H7 (cell line): ENCODE measurements around the gene ARHGAP27. TPM values are rescaled to one million over a fixed set of nuclear protein-coding genes. Genes with fewer than 3 reads are reported as not detected.

ENCODE experiments used
- DNase-seq: peaks from one replicate; pipeline ENCODE4 v3.0.0; 2012
- H3K27me3 ChIP-seq: 2 replicates; pipeline ENCODE4 v1.6.0; 2011; ENCODE audit warnings: mild to moderate bottlenecking, low read length; ENCODE audit not compliant: control insufficient read depth, insufficient read depth
- H3K36me3 ChIP-seq: replicated peaks from 2 replicates; pipeline ENCODE4 v1.5.1; 2011; ENCODE audit warnings: low read length; ENCODE audit not compliant: control insufficient read depth, insufficient read depth
- H3K4me3 ChIP-seq: 2 replicates; pipeline ENCODE4 v1.5.1; 2011; ENCODE audit warnings: low read depth, mild to moderate bottlenecking, control low read depth, low read length, moderate library complexity; ENCODE audit not compliant: insufficient read depth
- total RNA-seq: library from RNA; depleted of rRNA; stranded (reverse); fragments of >200 nt; shearing (Covaris generic); gene quantifications from 2 replicates; pipeline ENCODE4 v1.2.3, GENCODE V29; 2014

Gene ARHGAP27
- total RNA-seq, 1 experiment from 2014 or later = 4.5 TPM

GRCh38 chr17:45382226-45382625 is 50.4 kb downstream of the ARHGAP27 start:
- Histone ChIP-seq H3K36me3 (no peaks in the 10 kb centered on the region), H3K27me3 (no peaks in the 10 kb centered on the region; the same call in 1 of the 2 replicates), H3K4me3 (no peak overlapping the region)
- no peak for DNase-seq

GRCh38 chr17:45380991-45381390 is 51.7 kb downstream of the ARHGAP27 start:
- Histone ChIP-seq H3K4me3 (no peak overlapping the region), H3K27me3 (no peaks in the 10 kb centered on the region; the same call in 1 of the 2 replicates), H3K36me3 (no peaks in the 10 kb centered on the region)
- DNase-seq = no peak

DNA sequence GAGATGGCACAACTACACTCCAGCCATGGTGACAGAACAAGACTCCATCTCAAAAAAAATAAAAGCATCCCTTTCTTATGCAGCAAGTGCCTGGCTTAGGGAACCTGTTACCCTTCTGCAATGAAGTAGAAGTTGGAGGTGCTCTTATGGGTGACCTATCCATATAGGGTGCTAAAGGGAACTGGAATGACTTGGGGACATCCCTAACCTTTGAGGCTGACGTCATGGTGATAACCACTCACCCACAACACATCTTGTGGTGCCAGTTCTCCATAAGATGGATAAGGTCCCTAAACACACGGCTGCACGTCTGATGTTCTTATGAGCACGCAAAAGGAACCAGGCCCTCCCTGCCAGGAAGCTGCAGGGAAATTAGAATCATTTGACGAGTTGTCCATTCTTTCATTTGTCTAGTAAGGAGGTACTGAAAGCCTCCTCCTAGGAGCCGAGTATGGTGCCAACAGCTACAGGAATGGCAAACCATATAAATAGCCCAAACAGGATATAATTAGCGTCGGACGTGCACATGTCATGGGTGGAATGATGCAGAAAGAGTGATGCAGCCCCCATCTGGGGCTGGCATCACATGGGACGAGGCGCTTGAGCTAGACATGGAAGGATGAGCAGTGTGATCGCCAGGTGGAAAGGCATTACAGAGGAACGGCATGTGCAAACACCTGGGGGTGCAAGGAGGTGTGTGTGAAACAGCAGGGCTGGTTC is 52.5 kb downstream of the ARHGAP27 start:
- Histone ChIP-seq H3K36me3 (no peaks in the 10 kb centered on the region), H3K4me3 (no peak overlapping the region), H3K27me3 (no peaks in the 10 kb centered on the region; the same call in 1 of the 2 replicates)
- no peak for DNase-seq

DNA sequence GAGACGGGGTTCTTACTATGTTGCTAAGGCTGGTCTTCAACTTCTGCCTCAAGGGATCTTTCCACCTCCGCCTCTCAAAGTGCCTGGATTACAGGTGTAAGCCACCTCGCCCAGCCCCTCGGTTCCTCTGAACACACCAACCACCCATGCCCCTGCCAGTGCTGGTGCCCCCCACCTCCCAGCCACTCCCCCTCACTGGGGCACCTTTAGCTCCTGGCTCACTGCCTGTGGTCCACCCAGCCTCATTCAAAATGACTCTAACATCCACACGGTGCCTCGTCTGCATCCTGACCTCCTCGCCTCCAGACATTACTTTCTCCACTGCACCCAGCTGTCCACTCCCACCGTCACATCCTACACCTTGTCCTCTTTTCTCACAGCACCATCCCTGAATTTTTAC is 55.3 kb downstream of the ARHGAP27 start:
- no peaks in the 10 kb centered on the region for H3K36me3 ChIP-seq
- no peak for DNase-seq
- H3K27me3 ChIP-seq = no peaks in the 10 kb centered on the region
- H3K4me3 ChIP-seq = no peak overlapping the region

DNA sequence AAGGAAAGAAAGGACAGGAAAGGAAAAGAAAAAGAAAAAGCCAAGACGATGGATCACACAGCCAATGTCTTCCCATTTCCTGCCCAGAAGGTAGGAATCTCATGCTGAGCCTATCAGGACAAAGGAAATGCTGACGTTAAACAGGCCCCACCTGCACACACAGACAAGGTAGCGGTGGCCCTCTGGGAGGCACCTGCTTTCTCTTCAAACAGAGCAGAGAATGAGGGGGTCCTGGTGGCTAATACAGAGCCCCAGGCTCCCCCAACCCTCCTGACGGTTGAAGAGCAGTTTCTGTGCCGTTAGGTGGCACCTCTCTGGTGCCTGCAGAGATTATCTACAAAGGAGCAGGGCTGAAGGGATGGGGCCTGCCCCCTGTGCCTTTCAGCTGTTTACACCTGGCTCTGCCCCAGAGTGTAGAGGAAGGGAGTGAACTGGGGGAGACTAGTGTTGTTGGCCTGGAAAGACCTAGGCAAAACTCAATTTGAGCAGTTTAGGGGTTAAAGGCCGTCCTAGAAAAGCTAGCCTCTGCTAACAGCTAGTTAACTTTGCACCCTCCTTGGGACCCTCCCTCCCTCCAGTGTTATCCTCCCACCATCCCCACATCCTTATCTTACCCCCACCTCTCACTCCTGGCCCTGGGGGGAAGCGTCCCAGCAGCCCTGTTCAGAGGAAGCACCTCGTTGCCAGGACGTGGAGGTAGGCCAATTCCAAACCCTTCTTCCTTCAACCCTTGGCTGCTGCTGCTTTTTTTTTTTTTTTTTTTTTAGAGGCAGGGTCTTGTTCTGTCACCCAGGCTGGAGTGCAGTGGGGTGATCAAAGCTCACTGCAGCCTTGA is 56.3 kb downstream of the ARHGAP27 start:
- Histone ChIP-seq H3K27me3 (no peaks in the 10 kb centered on the region), H3K36me3 (no peaks in the 10 kb centered on the region), H3K4me3 (no peak overlapping the region)
- peak; percentile 69 for DNase-seq

GRCh38 chr17:45374501-45374900 is 58.2 kb downstream of the ARHGAP27 start:
- Histone ChIP-seq H3K36me3 (no peaks in the 10 kb centered on the region), H3K4me3 (no peak overlapping the region), H3K27me3 (no peaks in the 10 kb centered on the region)
- DNase-seq = peak; percentile 14

- DNase-seq = peak; percentile 41
- Histone ChIP-seq H3K4me3 (no peak overlapping the region), H3K27me3 (no peaks in the 10 kb centered on the region), H3K36me3 (no peaks in the 10 kb centered on the region)
Measured at GRCh38 chr17:45372325-45372869, 60.3 kb downstream of the ARHGAP27 start.

GRCh38 chr17:45371414-45372324 is 61.0 kb downstream of the ARHGAP27 start:
- peak overlapping the region; percentile 17 for H3K4me3 ChIP-seq
- no peaks in the 10 kb centered on the region for H3K36me3 ChIP-seq
- H3K27me3 ChIP-seq = no peaks in the 10 kb centered on the region
- DNase-seq = peak; percentile 97

GRCh38 chr17:45370949-45371413 is 61.7 kb downstream of the ARHGAP27 start:
- peak; percentile 55 for DNase-seq
- Histone ChIP-seq H3K27me3 (no peaks in the 10 kb centered on the region), H3K4me3 (no peak overlapping the region), H3K36me3 (no peaks in the 10 kb centered on the region)

- H3K27me3 ChIP-seq = no peaks in the 10 kb centered on the region
- DNase-seq = no peak
- no peak overlapping the region for H3K4me3 ChIP-seq
- no peaks in the 10 kb centered on the region for H3K36me3 ChIP-seq
Measured at GRCh38 chr17:45369421-45369820, 63.2 kb downstream of the ARHGAP27 start.

DNA sequence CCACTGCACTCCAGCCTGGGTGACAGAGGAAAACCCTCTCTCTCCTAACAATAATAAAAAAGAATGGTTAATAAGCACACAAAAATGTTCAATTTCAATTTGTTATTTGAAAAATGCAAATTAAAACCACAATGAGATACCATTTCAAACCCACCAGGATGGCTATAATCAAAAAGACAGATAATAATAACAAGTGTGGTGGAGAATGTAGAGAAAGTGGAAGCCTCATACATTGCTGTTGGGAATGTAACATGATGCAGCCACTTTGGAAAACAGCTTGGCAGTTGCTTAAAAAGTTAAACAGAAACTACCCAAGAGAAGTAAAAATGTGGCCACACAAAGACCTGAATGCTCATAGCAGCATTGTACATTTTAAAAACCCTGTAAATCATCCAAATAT is 64.0 kb downstream of the ARHGAP27 start:
- Histone ChIP-seq H3K36me3 (no peaks in the 10 kb centered on the region), H3K27me3 (no peaks in the 10 kb centered on the region), H3K4me3 (no peak overlapping the region)
- DNase-seq = no peak

DNA sequence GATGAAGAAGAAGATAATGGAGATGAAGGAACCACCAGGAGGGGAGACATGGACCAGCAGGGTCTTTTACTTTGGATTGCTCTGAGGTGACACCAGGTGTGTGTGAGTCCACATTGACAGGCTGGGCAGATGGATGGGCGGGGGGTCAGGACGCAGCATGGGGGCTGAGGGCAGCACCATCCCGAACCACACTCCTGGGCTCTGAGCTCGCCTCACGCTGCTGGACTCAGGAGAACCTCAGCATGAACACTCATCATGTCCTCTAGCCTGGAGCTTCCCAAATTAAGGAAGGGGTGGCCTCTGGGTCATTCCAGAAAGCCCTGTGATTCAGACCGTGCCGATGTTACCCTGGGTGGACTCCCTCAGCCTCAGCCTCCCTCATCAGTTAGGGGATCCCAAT is 65.5 kb downstream of the ARHGAP27 start:
- Histone ChIP-seq H3K4me3 (no peak overlapping the region), H3K36me3 (no peaks in the 10 kb centered on the region), H3K27me3 (no peaks in the 10 kb centered on the region)
- DNase-seq = peak; percentile 36

DNA sequence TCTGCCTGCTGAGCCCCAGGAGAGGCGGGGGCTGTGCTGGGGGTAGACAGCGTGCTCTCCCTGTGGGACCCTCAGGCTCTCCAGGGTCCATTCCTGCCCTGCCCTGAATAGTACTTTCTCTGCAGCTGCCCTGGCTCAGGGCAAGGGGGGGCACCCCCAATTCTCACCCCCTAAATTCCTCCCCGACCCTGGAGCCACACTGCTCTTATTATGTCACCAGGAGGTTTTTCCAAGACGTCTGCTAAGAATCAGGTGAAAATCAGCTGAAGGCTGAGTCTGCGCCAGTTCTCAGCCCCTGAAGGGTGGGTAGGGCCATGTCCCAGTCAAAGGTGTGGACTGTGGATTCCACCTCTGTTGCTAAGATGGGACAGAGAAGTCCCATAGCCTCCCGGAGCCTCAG is 66.0 kb downstream of the ARHGAP27 start:
- Histone ChIP-seq H3K4me3 (no peak overlapping the region), H3K27me3 (no peaks in the 10 kb centered on the region), H3K36me3 (no peaks in the 10 kb centered on the region)
- peak; percentile 39 for DNase-seq

GRCh38 chr17:45366049-45366448 is 66.6 kb downstream of the ARHGAP27 start:
- no peaks in the 10 kb centered on the region for H3K27me3 ChIP-seq
- DNase-seq = no peak
- no peaks in the 10 kb centered on the region for H3K36me3 ChIP-seq
- H3K4me3 ChIP-seq = no peak overlapping the region
